T-helper 17 cell (primary cell): ENCODE results near the gene ORC5. TPM values are rescaled to one million over a fixed set of nuclear protein-coding genes. Genes with fewer than 3 reads are reported as not detected.
"Not testable (repeated sequence)": the region's sequence is repeated elsewhere in the genome, so short reads cannot be mapped to it uniquely, and the experiment has no call there.

Source experiments
- ATAC-seq: fragments of 150-1000 bp; cut with Tn5 transposase; 2 replicates; pipeline ENCODE4 v1.10.0; 2021; ENCODE audit warnings: mild to moderate bottlenecking, moderate library complexity
- DNase-seq, 3 donors: peaks; one replicate each; pipeline versions ENCODE4 v3.0.0 to v3.0.0-alpha.2; 2020 to 2021
- H3K9me3 ChIP-seq: one replicate; pipeline ENCODE4 v1.7.0; 2013; ENCODE audit warnings: low read length, mild to moderate bottlenecking; ENCODE audit not compliant: control insufficient read depth, poor library complexity, severe bottlenecking
- H3K27ac Mint-ChIP-seq: one replicate; pipeline ENCODE4 v1.8.0; 2022; ENCODE audit warnings: mild to moderate bottlenecking, moderate library complexity, mixed read lengths
- H3K27me3 Mint-ChIP-seq: one replicate; pipeline ENCODE4 v1.8.0; 2022; ENCODE audit warnings: mixed read lengths
- H3K36me3 Mint-ChIP-seq: one replicate; pipeline ENCODE4 v1.8.0; 2022; ENCODE audit warnings: low read depth, mixed read lengths
- H3K4me1 Mint-ChIP-seq: one replicate; pipeline ENCODE4 v1.8.0; 2022; ENCODE audit warnings: mild to moderate bottlenecking, mixed read lengths
- H3K4me3 Mint-ChIP-seq: one replicate; pipeline ENCODE4 v1.8.0; 2022; ENCODE audit warnings: mild to moderate bottlenecking, moderate library complexity, mixed read lengths
- total RNA-seq, 4 donors: library from RNA in 2 of 4; stranded (reverse) in 2 of 4; gene quantifications; one replicate each; pipeline ENCODE4 v1.2.3 and lab custom pipeline; 2022 to 2026

The ORC5 gene
- total RNA-seq, 2 donors from 2014 or later, result 13.2 to 15.6 TPM

- Mint-ChIP-seq H3K27ac (no peak overlapping the region), H3K4me3 (no peak overlapping the region), H3K36me3 (no peaks in the 10 kb centered on the region), H3K4me1 (no peaks in the 10 kb centered on the region), H3K27me3 (peaks cover 59% of the 10 kb centered on the region)
- H3K9me3 ChIP-seq, result no peaks in the 10 kb centered on the region
- ATAC-seq (no peak), DNase-seq (no peak)
These were observed 20.6 kb upstream of the ORC5 start for GRCh38 chr7:104228442-104228841.

GRCh38 chr7:104225451-104225850 lies 17.6 kb upstream of the ORC5 start:
- ATAC-seq, result no peak
- peaks cover 41% of the 10 kb centered on the region for H3K27me3 Mint-ChIP-seq
- H3K36me3 Mint-ChIP-seq, result no peaks in the 10 kb centered on the region
- H3K9me3 ChIP-seq, result no peaks in the 10 kb centered on the region
- DNase-seq, result no peak
- H3K4me1 Mint-ChIP-seq, result no peaks in the 10 kb centered on the region
- no peak overlapping the region for H3K4me3 Mint-ChIP-seq
- H3K27ac Mint-ChIP-seq, result no peak overlapping the region

- Mint-ChIP-seq H3K27me3 (no peaks in the 10 kb centered on the region), H3K27ac (no peak overlapping the region), H3K36me3 (no peaks in the 10 kb centered on the region), H3K4me3 (no peak overlapping the region), H3K4me1 (no peaks in the 10 kb centered on the region)
- DNase-seq (no peak), ATAC-seq (no peak)
- peaks cover 2% of the 10 kb centered on the region for H3K9me3 ChIP-seq
These were observed 9.8 kb upstream of the ORC5 start for GRCh38 chr7:104217620-104218019.

GRCh38 chr7:104209063-104209462 lies 1.2 kb upstream of the ORC5 start:
- H3K9me3 ChIP-seq, result no peaks in the 10 kb centered on the region
- Mint-ChIP-seq H3K27ac (no peak overlapping the region), H3K27me3 (peaks cover 23% of the 10 kb centered on the region), H3K36me3 (peaks cover 3% of the 10 kb centered on the region), H3K4me1 (peaks cover 19% of the 10 kb centered on the region), H3K4me3 (no peak overlapping the region)
- DNase-seq (no peak), ATAC-seq (no peak)

DNA sequence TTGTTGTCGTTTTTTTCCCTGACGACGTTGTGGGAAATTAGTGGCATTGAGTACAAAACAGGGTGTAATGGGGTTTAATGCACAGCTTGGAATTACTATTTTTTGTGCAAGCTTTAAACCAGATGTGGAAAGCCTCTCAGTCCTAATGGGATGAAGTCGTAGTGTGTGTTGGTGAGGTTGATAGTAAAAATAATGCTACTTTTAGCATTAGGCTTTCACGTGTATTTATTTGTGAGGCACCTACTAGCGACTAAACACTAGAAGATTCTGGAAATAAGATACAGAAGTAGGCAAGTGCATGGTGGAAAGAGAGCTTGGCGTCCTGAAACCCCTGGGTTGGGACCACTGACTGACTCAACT lies 588 bp upstream of the ORC5 start:
- no peaks in the 10 kb centered on the region for H3K9me3 ChIP-seq
- DNase-seq (no peak), ATAC-seq (no peak)
- H3K4me1 Mint-ChIP-seq, result peaks cover 24% of the 10 kb centered on the region
- H3K4me3 Mint-ChIP-seq, result peak overlapping the region; percentile 96
- peaks cover 6% of the 10 kb centered on the region for H3K36me3 Mint-ChIP-seq
- peak overlapping the region; percentile 96 for H3K27ac Mint-ChIP-seq
- peaks cover 23% of the 10 kb centered on the region for H3K27me3 Mint-ChIP-seq

DNA sequence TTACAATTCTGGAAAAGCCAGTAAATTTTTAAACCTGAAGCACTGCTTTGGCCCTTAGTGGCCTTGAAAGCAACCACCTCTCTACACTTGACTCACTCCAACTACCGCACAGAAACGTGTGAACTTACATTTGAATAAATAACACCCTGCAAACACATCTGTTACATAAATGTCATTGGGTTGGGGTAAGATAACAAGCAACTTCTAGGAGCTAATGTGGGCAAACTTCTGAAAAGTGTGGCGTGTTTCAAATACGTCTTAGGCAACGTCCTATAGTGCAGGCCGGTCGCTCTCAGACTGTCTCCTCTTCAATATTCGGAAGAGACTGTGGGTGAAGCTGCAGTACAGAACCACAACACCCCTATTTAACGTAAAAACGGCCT lies 474 bp downstream of the ORC5 start:
- Mint-ChIP-seq H3K27ac (peak overlapping the region; percentile 96), H3K36me3 (peaks cover 6% of the 10 kb centered on the region), H3K4me3 (peak overlapping the region; percentile 96), H3K27me3 (peaks cover 23% of the 10 kb centered on the region), H3K4me1 (peaks cover 27% of the 10 kb centered on the region)
- DNase-seq, result no peak
- H3K9me3 ChIP-seq, result no peaks in the 10 kb centered on the region
- ATAC-seq, result peak; percentile 60

GRCh38 chr7:104206841-104207240 lies 972 bp downstream of the ORC5 start:
- H3K27ac Mint-ChIP-seq, result peak overlapping the region; percentile 96

DNA sequence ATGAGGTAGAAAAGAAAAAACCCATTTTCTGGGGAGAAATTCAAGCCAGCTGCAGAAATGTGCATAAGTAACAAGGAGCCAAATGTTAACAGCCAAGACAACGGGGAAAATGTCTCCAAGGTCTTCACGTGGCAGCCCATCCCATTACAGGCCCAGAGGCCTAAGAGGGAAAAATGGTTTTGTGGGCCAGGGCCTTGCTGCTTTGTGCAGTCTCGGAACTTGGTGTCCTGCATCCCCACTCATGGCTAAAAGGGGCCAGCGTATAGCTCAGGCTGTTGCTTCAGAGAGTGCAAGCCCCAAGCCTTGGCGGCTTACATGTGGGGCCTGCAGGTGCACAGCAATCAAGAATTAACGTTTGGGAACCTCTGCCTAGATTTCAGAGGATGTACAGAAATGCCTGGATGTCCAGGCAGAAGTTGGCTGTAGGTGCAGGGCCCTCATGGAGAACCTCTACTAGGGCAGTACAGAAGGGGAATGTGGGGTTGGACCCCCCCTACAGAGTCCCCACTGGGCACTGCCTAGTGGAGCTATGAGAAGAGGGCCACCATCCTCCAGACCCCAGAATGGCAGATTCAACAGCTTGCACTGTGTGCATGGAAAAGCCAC lies 9.0 kb downstream of the ORC5 start:
- ATAC-seq (no peak), DNase-seq (no peak)
- peaks cover 15% of the 10 kb centered on the region for H3K4me1 Mint-ChIP-seq
- peak overlapping the region; percentile 49 for H3K27ac Mint-ChIP-seq
- peaks cover 22% of the 10 kb centered on the region for H3K36me3 Mint-ChIP-seq
- H3K9me3 ChIP-seq, result no peaks in the 10 kb centered on the region
- no peak overlapping the region for H3K4me3 Mint-ChIP-seq
- H3K27me3 Mint-ChIP-seq, result no peaks in the 10 kb centered on the region

More at GRCh38 chr7:104206841-104207240, 972 bp downstream of the ORC5 start:
- H3K9me3 ChIP-seq, result no peaks in the 10 kb centered on the region
- Mint-ChIP-seq H3K27me3 (peaks cover 23% of the 10 kb centered on the region), H3K36me3 (peaks cover 8% of the 10 kb centered on the region), H3K4me1 (peaks cover 27% of the 10 kb centered on the region), H3K4me3 (peak overlapping the region; percentile 96)
- DNase-seq, result no peak
- ATAC-seq, result no peak

DNA sequence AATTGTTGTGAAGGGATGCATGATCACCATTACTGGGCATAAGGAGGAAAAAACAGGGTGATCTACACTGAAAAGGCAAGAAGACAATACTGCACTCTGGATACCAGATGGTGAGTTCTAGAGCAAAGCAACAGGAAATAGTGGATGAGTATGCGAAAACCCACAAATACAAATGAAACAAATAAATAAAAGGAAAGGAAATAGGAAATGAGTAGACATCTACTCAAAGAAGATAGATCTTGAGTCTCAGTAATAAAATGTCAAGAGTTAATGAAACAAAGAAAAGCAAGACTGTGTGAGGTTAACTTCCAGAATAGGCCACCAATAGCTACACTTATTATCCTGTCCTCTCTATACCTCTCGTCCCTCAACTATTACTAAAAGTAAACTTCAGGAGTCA lies 11.7 kb downstream of the ORC5 start:
- peaks cover 20% of the 10 kb centered on the region for H3K36me3 Mint-ChIP-seq
- H3K4me1 Mint-ChIP-seq, result peaks cover 12% of the 10 kb centered on the region
- no peak for DNase-seq
- no peak overlapping the region for H3K27ac Mint-ChIP-seq
- H3K27me3 Mint-ChIP-seq, result no peaks in the 10 kb centered on the region
- H3K9me3 ChIP-seq, result peaks cover 4% of the 10 kb centered on the region
- H3K4me3 Mint-ChIP-seq, result no peak overlapping the region
- peak; percentile 28 for ATAC-seq

DNA sequence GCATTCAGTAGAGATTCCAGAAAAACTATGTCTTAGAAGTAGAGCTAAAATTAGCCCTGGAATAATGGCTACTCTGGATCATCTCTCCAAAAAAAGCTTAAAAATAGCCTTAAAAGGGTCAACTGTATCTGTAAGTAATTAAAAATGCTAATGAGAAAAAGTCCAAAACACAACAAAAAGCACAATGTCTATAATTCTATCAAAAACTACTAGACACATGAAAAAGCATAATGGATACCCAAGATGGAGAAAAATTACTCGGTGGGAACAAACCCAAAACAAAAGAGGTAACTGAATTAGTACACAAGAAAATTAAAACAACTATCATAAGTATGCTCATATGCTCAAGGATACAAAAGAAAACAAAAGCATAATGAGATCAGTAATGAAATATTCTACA lies 15.4 kb downstream of the ORC5 start:
- H3K36me3 Mint-ChIP-seq, result peaks cover 8% of the 10 kb centered on the region

DNA sequence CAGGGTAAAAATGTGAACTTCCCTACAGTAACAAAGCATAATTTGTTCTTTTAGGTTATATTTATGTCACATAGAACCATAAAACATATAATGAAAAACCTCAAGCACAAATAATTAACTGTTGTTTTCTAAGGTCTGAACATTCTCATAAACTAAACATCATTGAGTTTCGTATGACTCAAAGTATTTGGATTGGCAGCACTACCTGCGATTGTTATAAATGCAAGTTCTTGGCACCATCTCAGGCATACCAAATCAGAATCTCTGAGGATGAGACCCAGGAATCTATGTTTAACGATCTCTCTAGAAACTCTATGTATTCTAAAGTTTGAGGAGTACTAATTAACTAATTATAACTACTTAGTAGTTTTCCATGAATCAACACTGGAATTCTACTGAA lies 22.5 kb downstream of the ORC5 start:
- Mint-ChIP-seq H3K27me3 (no peaks in the 10 kb centered on the region), H3K27ac (no peak overlapping the region), H3K4me3 (no peak overlapping the region), H3K36me3 (peaks cover 8% of the 10 kb centered on the region), H3K4me1 (no peaks in the 10 kb centered on the region)
- ATAC-seq (no peak), DNase-seq (no peak)
- H3K9me3 ChIP-seq, result no peaks in the 10 kb centered on the region

More for the DNA sequence above, 15.4 kb downstream of the ORC5 start:
- peaks cover 4% of the 10 kb centered on the region for H3K9me3 ChIP-seq
- no peak overlapping the region for H3K4me3 Mint-ChIP-seq
- H3K27me3 Mint-ChIP-seq, result no peaks in the 10 kb centered on the region
- DNase-seq, result no peak
- ATAC-seq, result no peak
- H3K4me1 Mint-ChIP-seq, result peaks cover 9% of the 10 kb centered on the region
- no peak overlapping the region for H3K27ac Mint-ChIP-seq

DNA sequence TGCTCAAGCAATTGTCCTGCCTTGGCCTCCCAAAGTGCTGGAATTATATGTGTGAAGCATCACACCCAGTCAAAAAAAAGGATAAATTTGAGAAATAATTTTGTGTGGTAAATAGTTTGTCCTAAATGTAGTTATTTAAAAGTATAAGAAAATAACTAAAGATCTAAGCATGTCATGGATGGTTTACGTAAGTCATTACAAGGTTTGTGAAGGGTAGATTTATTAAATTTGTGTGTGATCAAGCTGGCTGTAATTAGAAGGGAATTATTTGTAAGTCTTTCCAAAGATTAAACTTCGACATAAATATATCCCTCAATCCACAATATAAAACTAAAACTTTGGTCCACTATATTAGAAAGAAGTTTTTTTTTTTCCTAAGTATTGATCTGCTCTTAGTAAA lies 28.6 kb downstream of the ORC5 start:
- no peak overlapping the region for H3K4me3 Mint-ChIP-seq
- H3K36me3 Mint-ChIP-seq, result peaks cover 9% of the 10 kb centered on the region
- H3K9me3 ChIP-seq, result no peaks in the 10 kb centered on the region
- DNase-seq (no peak), ATAC-seq (no peak)
- H3K27me3 Mint-ChIP-seq, result no peaks in the 10 kb centered on the region
- no peak overlapping the region for H3K27ac Mint-ChIP-seq
- no peaks in the 10 kb centered on the region for H3K4me1 Mint-ChIP-seq

- not testable (repeated sequence) for DNase-seq, H3K4me1 Mint-ChIP-seq, H3K27ac Mint-ChIP-seq, ATAC-seq, H3K27me3 Mint-ChIP-seq, H3K9me3 ChIP-seq, H3K36me3 Mint-ChIP-seq, H3K4me3 Mint-ChIP-seq
These were observed 30.2 kb downstream of the ORC5 start for GRCh38 chr7:104177565-104178083.

- peaks cover 4% of the 10 kb centered on the region for H3K36me3 Mint-ChIP-seq
- no peak overlapping the region for H3K27ac Mint-ChIP-seq
- no peaks in the 10 kb centered on the region for H3K9me3 ChIP-seq
- no peak overlapping the region for H3K4me3 Mint-ChIP-seq
- DNase-seq, result no peak
- no peaks in the 10 kb centered on the region for H3K27me3 Mint-ChIP-seq
- no peaks in the 10 kb centered on the region for H3K4me1 Mint-ChIP-seq
- no peak for ATAC-seq
These were observed 31.5 kb downstream of the ORC5 start for GRCh38 chr7:104176332-104176731.
